ENCODE data around the gene GPA33. TPM values are rescaled to one million over a fixed set of nuclear protein-coding genes. Genes with fewer than 3 reads are reported as not detected.

The GPA33 gene
- total RNA-seq, 1 donor: not detected

DNA sequence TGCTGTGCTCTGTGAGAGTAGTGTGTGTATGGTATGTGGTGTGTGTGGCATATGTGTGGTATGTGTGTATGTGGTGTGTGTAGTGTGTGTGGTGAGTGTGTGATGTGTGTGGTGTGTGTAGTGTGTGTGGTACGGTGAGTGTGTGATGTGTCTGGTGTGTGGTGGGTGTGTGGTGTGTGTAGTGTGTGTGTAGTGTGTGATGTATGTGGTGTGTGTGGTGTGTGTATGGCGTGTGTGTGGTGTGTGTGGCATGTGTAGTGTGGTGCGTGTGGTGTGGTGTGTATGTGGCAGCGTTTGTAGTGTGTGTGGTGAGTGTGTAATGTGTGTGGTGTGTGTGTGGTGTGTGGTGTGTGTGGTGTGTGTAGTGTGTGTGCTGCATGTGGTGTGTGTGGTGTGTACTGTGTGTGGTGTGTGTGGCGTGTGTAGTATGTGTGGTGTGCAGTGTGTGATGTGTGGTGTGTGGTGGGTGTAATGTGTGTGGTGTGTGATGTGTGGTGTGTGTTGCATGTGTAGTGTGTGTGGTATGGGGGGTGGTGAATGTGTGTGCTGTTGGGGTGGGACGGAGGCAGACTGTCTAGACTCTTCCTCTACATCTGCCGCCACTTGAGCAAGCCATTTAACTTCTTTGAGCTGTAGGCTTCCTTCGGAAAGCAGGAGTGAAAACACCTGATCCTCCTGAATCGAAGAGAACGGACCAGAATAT is 33.5 kb downstream of the GPA33 start:
- Histone ChIP-seq H3K36me3 (ENCODE audit: insufficient read depth, low read length) (no peaks in the 10 kb centered on the region), H2AFZ (ENCODE audit: low read length) (no peak overlapping the region), H3K79me2 (ENCODE audit: insufficient read depth, low read length) (no peaks in the 10 kb centered on the region), H3K4me2 (ENCODE audit: insufficient read depth, low read length) (no peak overlapping the region), H3K9me3 (ENCODE audit: low read depth, low read length) (no peaks in the 10 kb centered on the region), H4K20me1 (ENCODE audit: insufficient read depth, low read length) (no peaks in the 10 kb centered on the region), H3K27ac (ENCODE audit: low read depth, low read length) (no peak overlapping the region), H3K4me3 (ENCODE audit: insufficient read depth, low read length) (no peak overlapping the region), H3K27me3 (ENCODE audit: insufficient read depth, low read length) (no peaks in the 10 kb centered on the region), H3K4me1 (ENCODE audit: insufficient read depth, low read length) (peaks cover 5% of the 10 kb centered on the region)
- TF ChIP-seq, protein P1, sequence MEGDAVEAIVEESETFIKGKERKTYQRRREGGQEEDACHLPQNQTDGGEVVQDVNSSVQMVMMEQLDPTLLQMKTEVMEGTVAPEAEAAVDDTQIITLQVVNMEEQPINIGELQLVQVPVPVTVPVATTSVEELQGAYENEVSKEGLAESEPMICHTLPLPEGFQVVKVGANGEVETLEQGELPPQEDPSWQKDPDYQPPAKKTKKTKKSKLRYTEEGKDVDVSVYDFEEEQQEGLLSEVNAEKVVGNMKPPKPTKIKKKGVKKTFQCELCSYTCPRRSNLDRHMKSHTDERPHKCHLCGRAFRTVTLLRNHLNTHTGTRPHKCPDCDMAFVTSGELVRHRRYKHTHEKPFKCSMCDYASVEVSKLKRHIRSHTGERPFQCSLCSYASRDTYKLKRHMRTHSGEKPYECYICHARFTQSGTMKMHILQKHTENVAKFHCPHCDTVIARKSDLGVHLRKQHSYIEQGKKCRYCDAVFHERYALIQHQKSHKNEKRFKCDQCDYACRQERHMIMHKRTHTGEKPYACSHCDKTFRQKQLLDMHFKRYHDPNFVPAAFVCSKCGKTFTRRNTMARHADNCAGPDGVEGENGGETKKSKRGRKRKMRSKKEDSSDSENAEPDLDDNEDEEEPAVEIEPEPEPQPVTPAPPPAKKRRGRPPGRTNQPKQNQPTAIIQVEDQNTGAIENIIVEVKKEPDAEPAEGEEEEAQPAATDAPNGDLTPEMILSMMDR (IDR thresholded peaks at IDR 0.05; ENCODE audit: extremely low read depth, low read depth, low read length): no peak
- DNase-seq (ENCODE audit: insufficient read length, low spot score, missing footprints): no peak

DNA sequence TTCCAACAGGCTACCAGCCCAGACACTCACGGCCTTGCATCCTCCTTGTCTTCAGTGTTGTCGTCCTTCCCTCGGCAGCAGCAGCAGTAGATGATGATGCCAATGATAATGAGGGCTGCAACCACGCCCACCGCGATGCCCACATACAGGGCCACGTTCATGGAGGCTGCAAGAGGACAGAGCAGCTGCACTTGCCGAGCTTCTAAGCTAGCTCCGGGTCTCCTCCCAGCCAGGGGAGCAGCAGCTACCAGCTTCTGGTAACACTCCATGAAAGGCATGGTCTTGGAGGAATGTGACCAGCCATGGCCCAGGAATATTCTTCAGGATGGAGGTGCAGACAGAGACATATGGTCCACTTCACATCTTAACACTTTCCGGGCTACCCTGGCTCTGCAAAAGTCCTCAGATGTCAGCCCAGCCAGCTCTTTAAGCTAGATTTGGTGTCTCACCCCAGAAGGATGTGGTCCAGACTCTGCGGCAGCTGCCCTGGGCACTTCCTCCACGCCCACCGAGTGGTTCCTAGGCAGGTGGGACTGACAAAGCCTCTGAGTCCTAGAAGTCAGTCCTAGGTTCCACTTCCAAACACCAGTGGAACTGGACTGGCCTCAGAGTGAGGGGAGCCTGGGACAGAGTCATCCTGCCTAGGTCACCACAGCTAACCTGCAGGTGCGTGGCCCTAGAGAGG is 35.1 kb downstream of the GPA33 start:
- Histone ChIP-seq H3K4me1 (ENCODE audit: insufficient read depth, low read length) (peaks cover 5% of the 10 kb centered on the region), H3K27me3 (ENCODE audit: insufficient read depth, low read length) (no peaks in the 10 kb centered on the region), H3K4me3 (ENCODE audit: insufficient read depth, low read length) (no peak overlapping the region), H3K36me3 (ENCODE audit: insufficient read depth, low read length) (no peaks in the 10 kb centered on the region), H3K4me2 (ENCODE audit: insufficient read depth, low read length) (no peak overlapping the region), H3K79me2 (ENCODE audit: insufficient read depth, low read length) (no peaks in the 10 kb centered on the region), H3K27ac (ENCODE audit: low read depth, low read length) (no peak overlapping the region), H4K20me1 (ENCODE audit: insufficient read depth, low read length) (no peaks in the 10 kb centered on the region), H2AFZ (ENCODE audit: low read length) (no peak overlapping the region), H3K9me3 (ENCODE audit: low read depth, low read length) (no peaks in the 10 kb centered on the region)
- no peak for DNase-seq (ENCODE audit: insufficient read length, low spot score, missing footprints)
- TF ChIP-seq, protein P1 (IDR thresholded peaks at IDR 0.05; ENCODE audit: extremely low read depth, low read depth, low read length): no peak

DNA sequence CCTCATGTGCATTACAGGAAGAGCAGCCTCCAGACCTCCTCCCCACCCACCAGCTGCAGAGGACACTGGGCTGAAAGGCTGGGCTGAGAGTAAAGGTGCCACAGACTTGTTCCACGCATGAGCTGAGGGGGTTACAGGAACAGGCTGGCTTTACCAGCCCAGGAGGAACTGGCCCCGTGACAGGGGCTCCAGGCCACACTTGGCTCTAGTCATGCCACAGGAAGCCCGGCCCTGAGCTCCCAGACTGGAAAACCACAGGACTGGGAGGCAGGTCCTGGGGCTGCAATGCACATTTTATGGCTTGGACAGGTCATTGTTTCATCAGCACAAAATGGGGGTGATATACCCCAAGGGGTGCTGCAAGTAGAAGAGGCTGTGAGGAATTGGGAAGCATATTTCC is 35.6 kb downstream of the GPA33 start:
- TF ChIP-seq, protein P1 (IDR thresholded peaks at IDR 0.05; ENCODE audit: extremely low read depth, low read depth, low read length): no peak
- Histone ChIP-seq H3K27me3 (ENCODE audit: insufficient read depth, low read length) (no peaks in the 10 kb centered on the region), H2AFZ (ENCODE audit: low read length) (no peak overlapping the region), H3K36me3 (ENCODE audit: insufficient read depth, low read length) (no peaks in the 10 kb centered on the region), H3K4me3 (ENCODE audit: insufficient read depth, low read length) (no peak overlapping the region), H3K27ac (ENCODE audit: low read depth, low read length) (no peak overlapping the region), H3K9me3 (ENCODE audit: low read depth, low read length) (no peaks in the 10 kb centered on the region), H3K79me2 (ENCODE audit: insufficient read depth, low read length) (no peaks in the 10 kb centered on the region), H3K4me2 (ENCODE audit: insufficient read depth, low read length) (no peak overlapping the region), H3K4me1 (ENCODE audit: insufficient read depth, low read length) (peaks cover 5% of the 10 kb centered on the region), H4K20me1 (ENCODE audit: insufficient read depth, low read length) (no peaks in the 10 kb centered on the region)
- DNase-seq (ENCODE audit: insufficient read length, low spot score, missing footprints): no peak

DNA sequence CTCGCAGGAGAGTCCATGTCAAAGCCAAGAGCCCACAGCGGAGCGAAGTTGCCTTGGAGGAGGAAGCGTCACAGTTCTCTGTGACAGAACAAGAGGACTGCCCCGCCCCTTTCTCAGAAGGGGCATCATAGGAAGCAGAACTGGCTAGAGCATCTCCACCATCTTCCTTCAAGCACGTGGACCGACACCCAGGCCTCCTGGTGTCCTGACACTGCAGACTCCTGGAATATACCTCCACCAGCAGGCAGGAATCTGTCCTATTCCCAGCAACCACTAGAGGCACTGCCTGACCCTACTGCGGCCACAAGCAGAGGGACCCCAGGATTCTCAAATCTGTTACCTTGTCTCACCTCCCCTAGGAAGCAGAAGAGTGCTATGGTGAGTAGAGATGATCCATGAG is 37.8 kb downstream of the GPA33 start:
- Histone ChIP-seq H3K27me3 (ENCODE audit: insufficient read depth, low read length) (no peaks in the 10 kb centered on the region), H2AFZ (ENCODE audit: low read length) (no peak overlapping the region), H3K4me1 (ENCODE audit: insufficient read depth, low read length) (no peaks in the 10 kb centered on the region), H3K4me2 (ENCODE audit: insufficient read depth, low read length) (no peak overlapping the region), H3K4me3 (ENCODE audit: insufficient read depth, low read length) (no peak overlapping the region), H3K36me3 (ENCODE audit: insufficient read depth, low read length) (no peaks in the 10 kb centered on the region), H3K9me3 (ENCODE audit: low read depth, low read length) (no peaks in the 10 kb centered on the region), H4K20me1 (ENCODE audit: insufficient read depth, low read length) (no peaks in the 10 kb centered on the region), H3K79me2 (ENCODE audit: insufficient read depth, low read length) (no peaks in the 10 kb centered on the region), H3K27ac (ENCODE audit: low read depth, low read length) (no peak overlapping the region)
- DNase-seq (ENCODE audit: insufficient read length, low spot score, missing footprints): peak; percentile 54
- TF ChIP-seq, protein P1 (IDR thresholded peaks at IDR 0.05; ENCODE audit: extremely low read depth, low read depth, low read length): peak; percentile 43
